AG08396 (cell line): Measurements from ENCODE around the gene BPTF.
"Not testable (repeated sequence)": the region's sequence is repeated elsewhere in the genome, so short reads cannot be mapped to it uniquely, and the experiment has no call there.

Source experiments
- DNase-seq: peaks from one replicate; pipeline ENCODE4 v3.0.0; 2012; ENCODE audit warnings: low spot score, mixed read lengths

BPTF gene

GRCh38 chr17:67834634-67835033 lies 9.3 kb downstream of the BPTF start:
- DNase-seq, result no peak

GRCh38 chr17:67836205-67836987 lies 11.1 kb downstream of the BPTF start:
- no peak for DNase-seq

- DNase-seq, result no peak
Measured at GRCh38 chr17:67837965-67838364, 12.7 kb downstream of the BPTF start.

- DNase-seq, result no peak
Measured at GRCh38 chr17:67838538-67838937, 13.2 kb downstream of the BPTF start.

- no peak for DNase-seq
Measured at GRCh38 chr17:67841992-67842391, 16.7 kb downstream of the BPTF start.

GRCh38 chr17:67842648-67843047 lies 17.3 kb downstream of the BPTF start:
- DNase-seq, result no peak

- DNase-seq, result no peak
Measured at GRCh38 chr17:67845374-67845773, 20.1 kb downstream of the BPTF start.

- DNase-seq, result not testable (repeated sequence)
Measured at GRCh38 chr17:67848189-67848588, 22.9 kb downstream of the BPTF start.

- DNase-seq, result not testable (repeated sequence)
Measured at GRCh38 chr17:67848846-67849245, 23.5 kb downstream of the BPTF start.

GRCh38 chr17:67850991-67851631 lies 25.8 kb downstream of the BPTF start:
- no peak for DNase-seq

GRCh38 chr17:67853703-67854102 lies 28.4 kb downstream of the BPTF start:
- DNase-seq, result no peak

- no peak for DNase-seq
Measured at GRCh38 chr17:67854378-67854777, 29.1 kb downstream of the BPTF start.

- no peak for DNase-seq
Measured at GRCh38 chr17:67855504-67856324, 30.4 kb downstream of the BPTF start.

- DNase-seq, result not testable (repeated sequence)
Measured at GRCh38 chr17:67856402-67856801, 31.1 kb downstream of the BPTF start.

GRCh38 chr17:67862614-67863217 lies 37.4 kb downstream of the BPTF start:
- DNase-seq, result no peak

- no peak for DNase-seq
Measured at GRCh38 chr17:67863624-67864247, 38.4 kb downstream of the BPTF start.

GRCh38 chr17:67865438-67865837 lies 40.1 kb downstream of the BPTF start:
- no peak for DNase-seq

GRCh38 chr17:67867591-67867990 lies 42.3 kb downstream of the BPTF start:
- no peak for DNase-seq

- no peak for DNase-seq
Measured at GRCh38 chr17:67868176-67868575, 42.9 kb downstream of the BPTF start.

- DNase-seq, result no peak
Measured at GRCh38 chr17:67879662-67880061, 54.4 kb downstream of the BPTF start.

GRCh38 chr17:67881083-67881482 lies 55.8 kb downstream of the BPTF start:
- DNase-seq, result no peak

GRCh38 chr17:67884741-67885140 lies 59.4 kb downstream of the BPTF start:
- no peak for DNase-seq
